Gastroesophageal sphincter (tissue), 3 donors: ENCODE measurements around the gene EME2.

Experiments
- CTCF ChIP-seq, 4 experiments: fragments of 200-600 bp in 2 of 4; fragments of 450-650 bp in 2 of 4; sonication (generic) in 1 of 4; IDR thresholded peaks; one replicate each; pipeline ENCODE4 v1.5.1; 2017 to 2019; ENCODE audit warnings: antibody characterized with exemption in 4 of 4, mild to moderate bottlenecking in 2 of 4, moderate library complexity in 2 of 4
- POLR2A ChIP-seq, 2 donors: fragments of 450-650 bp; IDR thresholded peaks; one replicate each; pipeline ENCODE4 v1.6.1; 2017; ENCODE audit warnings: antibody characterized with exemption in 2 of 2, mild to moderate bottlenecking in 2 of 2, moderate library complexity in 1 of 2

GRCh38 chr16:1740234-1740633, 32.4 kb upstream of the EME2 start:
- TF ChIP-seq CTCF (IDR thresholded peaks at IDR 0.05): no peak
- no peak for TF ChIP-seq POLR2A (IDR thresholded peaks at IDR 0.05)
